Stimulated activated CD4-positive, alpha-beta T cell treated with anti-CD3 and anti-CD28 coated beads, TNF-alpha, amount 100 ng/mL, for 4 hours (primary cell): ENCODE results near the gene COPA.

ENCODE experiments used
- DNase-seq, 3 experiments: peaks; one replicate each; pipeline ENCODE4 v3.0.0-alpha.2; 2020; ENCODE audit warnings: low read depth in 3 of 3

Gene COPA

GRCh38 chr1:160363010-160363409, 20.0 kb upstream of the COPA start:
- DNase-seq = no peak

GRCh38 chr1:160362168-160362957, 19.3 kb upstream of the COPA start:
- no peak for DNase-seq

- no peak for DNase-seq
These were observed 18.7 kb upstream of the COPA start for GRCh38 chr1:160361814-160362167.

- DNase-seq = no peak
These were observed 18.1 kb upstream of the COPA start for GRCh38 chr1:160361199-160361598.

- no peak for DNase-seq
These were observed 17.2 kb upstream of the COPA start for GRCh38 chr1:160360227-160360695.

- DNase-seq = no peak
These were observed 16.6 kb upstream of the COPA start for GRCh38 chr1:160359559-160360226.

- no peak for DNase-seq
These were observed 15.0 kb upstream of the COPA start for GRCh38 chr1:160358073-160358472.

- DNase-seq = no peak
These were observed 14.4 kb upstream of the COPA start for GRCh38 chr1:160357286-160358002.

- DNase-seq = no peak
These were observed 11.4 kb upstream of the COPA start for GRCh38 chr1:160354388-160354985.

- DNase-seq = no peak
These were observed 10.2 kb upstream of the COPA start for GRCh38 chr1:160353223-160353622.

- no peak for DNase-seq
These were observed 9.5 kb upstream of the COPA start for GRCh38 chr1:160352555-160352954.

- no peak for DNase-seq
These were observed 8.6 kb upstream of the COPA start for GRCh38 chr1:160351629-160352028.

GRCh38 chr1:160346958-160347357, 3.9 kb upstream of the COPA start:
- DNase-seq = no peak

GRCh38 chr1:160346463-160346862, 3.4 kb upstream of the COPA start:
- no peak for DNase-seq

- DNase-seq = no peak
These were observed 1.9 kb upstream of the COPA start for GRCh38 chr1:160344936-160345335.

- no peak for DNase-seq
These were observed 1.2 kb upstream of the COPA start for GRCh38 chr1:160344241-160344640.

GRCh38 chr1:160342526-160342925, 524 bp downstream of the COPA start:
- DNase-seq = no peak

- DNase-seq = no peak
These were observed 2.2 kb downstream of the COPA start for GRCh38 chr1:160340866-160341265.

GRCh38 chr1:160340146-160340545, 2.9 kb downstream of the COPA start:
- DNase-seq = no peak

GRCh38 chr1:160338580-160338979, 4.5 kb downstream of the COPA start:
- DNase-seq = no peak

GRCh38 chr1:160332516-160332915, 10.5 kb downstream of the COPA start:
- DNase-seq = no peak

- DNase-seq = no peak
These were observed 12.9 kb downstream of the COPA start for GRCh38 chr1:160330119-160330518.
